Thyroid gland (tissue), 4 donors: ENCODE measurements around the gene GALNT18. TPM values are rescaled to one million over a fixed set of nuclear protein-coding genes. Genes with fewer than 3 reads are reported as not detected.
A peak's percentile ranks its signal among the peaks of the same experiment; 100 is the strongest.

Experiments used
- DNase-seq, 2 donors: peaks; one replicate each; pipeline ENCODE4 v3.0.0-alpha.2; 2019
- H3K27ac ChIP-seq, 3 donors: fragments of 200-600 bp; sonication (generic); 1 replicate in 2 of 3; 2 replicates in 1 of 3; pipeline ENCODE4 v1.5.1; 2016 to 2019; ENCODE audit warnings: mild to moderate bottlenecking in 1 of 3, moderate library complexity in 1 of 3
- H3K27me3 ChIP-seq: fragments of 200-600 bp; sonication (generic); one replicate; pipeline ENCODE4 v1.5.1; 2019
- H3K36me3 ChIP-seq, 2 donors: fragments of 200-600 bp; sonication (generic); one replicate each; pipeline ENCODE4 v1.5.1; 2016 to 2019
- H3K4me1 ChIP-seq, 2 donors: fragments of 200-600 bp; sonication (generic); one replicate each; pipeline ENCODE4 v1.5.1; 2017 to 2019
- H3K4me3 ChIP-seq, 3 donors: fragments of 200-600 bp; sonication (generic); replicated peaks in 1 of 3; 1 replicate in 2 of 3; 2 replicates in 1 of 3; pipeline ENCODE4 v1.5.1; 2016; ENCODE audit warnings: mild to moderate bottlenecking in 1 of 3
- H3K9me3 ChIP-seq: fragments of 200-600 bp; sonication (generic); one replicate; pipeline ENCODE4 v1.5.1; 2017
- POLR2A ChIP-seq, 2 donors: fragments of 450-650 bp; IDR thresholded peaks; one replicate each; pipeline ENCODE4 v1.6.1; 2017; ENCODE audit warnings: antibody characterized with exemption in 2 of 2, mild to moderate bottlenecking in 2 of 2, moderate library complexity in 1 of 2
- WGBS, 2 donors: methylation state at CpG; one replicate each; pipeline ENCODE4 v1.1.5; 2017; 5-methylcytosine and 5-hydroxymethylcytosine counted together
- intact Hi-C: fragments of 100-400 bp; cut with DNase I; formaldehyde crosslinking; loops from one replicate; pipeline ENCODE4 v1.15.1; 2023
- total RNA-seq, 4 donors: library from RNA; depleted of rRNA; stranded (reverse); fragments of >200 nt; gene quantifications; one replicate each; pipeline ENCODE4 v1.2.3, GENCODE V29; 2016
- TF ChIP-seq, protein P1 (sequence below), 6 experiments: fragments of 200-600 bp in 3 of 6; fragments of 450-650 bp in 3 of 6; sonication (generic) in 3 of 6; IDR thresholded peaks; one replicate each; pipeline ENCODE4 v1.5.1; 2016 to 2019; ENCODE audit warnings: antibody characterized with exemption in 6 of 6, mild to moderate bottlenecking in 2 of 6, inconsistent platforms in 1 of 6, moderate library complexity in 1 of 6

Gene GALNT18
- total RNA-seq, 4 donors from 2014 or later = 60.7 to 93.8 (median 87.5) TPM

DNA sequence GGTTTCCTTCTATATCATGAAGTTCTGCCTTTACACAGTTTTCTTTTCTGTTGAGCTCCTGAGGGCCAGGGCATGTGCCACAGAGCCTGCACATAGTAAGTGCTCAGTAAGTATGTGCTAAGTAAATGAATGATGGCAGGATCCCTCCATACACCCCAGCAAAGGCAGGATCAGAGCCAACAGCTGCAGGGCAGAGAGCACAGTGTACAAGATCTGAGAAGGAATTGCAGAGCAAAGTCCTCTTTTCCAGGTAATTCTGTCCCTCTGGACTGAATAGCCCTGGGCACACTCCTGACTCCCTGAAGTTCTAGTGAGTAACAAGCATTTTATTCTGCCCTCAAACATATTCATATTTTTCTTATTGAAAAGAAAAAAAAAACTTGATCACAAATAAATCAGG lies 117.7 kb downstream of the GALNT18 start:
- Histone ChIP-seq H3K27me3 (no peaks in the 10 kb centered on the region), H3K27ac (no peak overlapping the region), H3K9me3 (no peaks in the 10 kb centered on the region), H3K36me3 (no peaks in the 10 kb centered on the region), H3K4me1 (peaks cover 15 to 29% of the 10 kb centered on the region in 2 donors), H3K4me3 (no peak overlapping the region)
- intact Hi-C loops = no loop called here
- TF ChIP-seq, protein P1, sequence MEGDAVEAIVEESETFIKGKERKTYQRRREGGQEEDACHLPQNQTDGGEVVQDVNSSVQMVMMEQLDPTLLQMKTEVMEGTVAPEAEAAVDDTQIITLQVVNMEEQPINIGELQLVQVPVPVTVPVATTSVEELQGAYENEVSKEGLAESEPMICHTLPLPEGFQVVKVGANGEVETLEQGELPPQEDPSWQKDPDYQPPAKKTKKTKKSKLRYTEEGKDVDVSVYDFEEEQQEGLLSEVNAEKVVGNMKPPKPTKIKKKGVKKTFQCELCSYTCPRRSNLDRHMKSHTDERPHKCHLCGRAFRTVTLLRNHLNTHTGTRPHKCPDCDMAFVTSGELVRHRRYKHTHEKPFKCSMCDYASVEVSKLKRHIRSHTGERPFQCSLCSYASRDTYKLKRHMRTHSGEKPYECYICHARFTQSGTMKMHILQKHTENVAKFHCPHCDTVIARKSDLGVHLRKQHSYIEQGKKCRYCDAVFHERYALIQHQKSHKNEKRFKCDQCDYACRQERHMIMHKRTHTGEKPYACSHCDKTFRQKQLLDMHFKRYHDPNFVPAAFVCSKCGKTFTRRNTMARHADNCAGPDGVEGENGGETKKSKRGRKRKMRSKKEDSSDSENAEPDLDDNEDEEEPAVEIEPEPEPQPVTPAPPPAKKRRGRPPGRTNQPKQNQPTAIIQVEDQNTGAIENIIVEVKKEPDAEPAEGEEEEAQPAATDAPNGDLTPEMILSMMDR (IDR thresholded peaks at IDR 0.05) = no peak
- no peak for TF ChIP-seq POLR2A (IDR thresholded peaks at IDR 0.05)
- DNase-seq = no peak

DNA sequence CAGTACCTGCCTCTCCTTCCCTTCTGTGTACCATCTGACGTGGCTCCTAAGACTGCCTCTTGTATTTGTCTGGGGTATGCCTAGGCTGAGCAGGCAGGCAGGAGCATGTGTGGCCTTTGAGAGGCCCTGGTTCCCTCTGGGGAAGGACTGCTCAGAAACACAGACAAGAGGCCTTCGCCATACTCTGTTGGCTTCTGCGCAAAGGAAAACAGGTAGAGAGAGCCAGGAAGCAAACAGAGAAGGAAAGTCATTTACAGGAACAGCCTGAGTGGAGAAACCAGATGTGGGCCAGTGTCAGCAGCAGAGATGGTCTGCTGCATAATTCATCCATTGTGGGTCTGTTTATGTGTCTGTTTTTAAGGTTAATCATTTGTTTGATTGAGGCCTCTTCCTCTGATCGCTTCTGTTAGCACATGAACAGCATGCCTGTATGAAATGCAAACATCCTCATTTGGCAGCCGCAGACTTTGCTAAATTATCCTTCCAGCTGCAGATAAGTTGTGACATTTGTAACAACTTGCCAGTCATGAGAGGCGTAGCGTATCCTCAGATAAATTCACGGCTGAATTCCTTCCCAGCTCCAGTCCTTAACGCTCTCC lies 119.4 kb downstream of the GALNT18 start:
- TF ChIP-seq, protein P1 (IDR thresholded peaks at IDR 0.05) = no peak
- no peak for TF ChIP-seq POLR2A (IDR thresholded peaks at IDR 0.05)
- WGBS, 2 donors = 42 to 46% methylated on average over 9 of the region's 9 CpGs
- H3K27ac ChIP-seq = peak overlapping the region; percentile 5 to 66 (median 61)

DNA sequence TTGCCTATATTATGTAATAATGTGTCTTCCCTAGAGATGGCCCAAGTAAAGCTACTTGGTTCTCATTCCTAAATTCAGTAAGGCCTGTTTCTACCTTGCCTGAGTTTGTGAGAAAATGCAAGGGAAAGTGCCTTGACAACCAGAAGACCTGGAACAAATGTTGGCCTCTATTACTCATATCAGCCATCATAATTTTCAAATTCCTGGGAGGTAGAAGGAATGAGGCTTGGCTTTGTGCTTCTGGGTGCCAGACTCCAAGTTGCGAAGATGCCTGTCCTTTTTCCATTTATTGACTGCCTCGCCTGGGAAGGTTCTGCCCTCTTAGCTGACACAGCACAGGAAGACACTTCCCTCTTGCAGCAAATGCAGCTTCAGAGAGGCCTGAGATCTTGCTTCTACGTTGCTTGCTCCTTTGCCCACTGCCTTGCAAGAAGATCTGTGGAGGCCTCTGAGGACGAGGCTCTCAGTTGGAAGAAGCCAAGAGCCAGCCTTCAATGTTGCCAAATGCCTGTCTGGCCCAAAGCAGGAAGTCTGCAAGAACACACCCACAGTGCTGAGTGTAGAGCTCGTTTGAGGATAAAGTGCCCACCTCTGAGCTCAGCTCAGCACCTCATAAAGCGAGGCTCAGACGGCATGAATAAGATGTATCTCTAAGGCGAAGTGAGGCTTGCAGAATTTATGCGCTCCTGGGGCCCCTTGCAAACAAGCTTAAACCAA lies 120.1 kb downstream of the GALNT18 start:
- Histone ChIP-seq H3K27ac (peak overlapping the region; percentile 5 to 66 (median 61)), H3K4me3 (no peak overlapping the region), H3K4me1 (peaks cover 28 to 43% of the 10 kb centered on the region in 2 donors), H3K36me3 (no peaks in the 10 kb centered on the region), H3K9me3 (no peaks in the 10 kb centered on the region), H3K27me3 (no peaks in the 10 kb centered on the region)
- no peak for TF ChIP-seq POLR2A (IDR thresholded peaks at IDR 0.05)
- TF ChIP-seq, protein P1 (IDR thresholded peaks at IDR 0.05) = no peak
- WGBS, 2 donors = 56 to 69% methylated on average over 9 of the region's 9 CpGs
- intact Hi-C loops = no loop called here
- DNase-seq = peak in 1 of 2 donors; percentile 16

More for the DNA sequence above, 119.4 kb downstream of the GALNT18 start:
- Histone ChIP-seq H3K27me3 (no peaks in the 10 kb centered on the region), H3K36me3 (no peaks in the 10 kb centered on the region), H3K4me3 (no peak overlapping the region), H3K4me1 (peaks cover 28 to 43% of the 10 kb centered on the region in 2 donors), H3K9me3 (no peaks in the 10 kb centered on the region)
- intact Hi-C loops = no loop called here
- peak; percentile 60 to 69 for DNase-seq

DNA sequence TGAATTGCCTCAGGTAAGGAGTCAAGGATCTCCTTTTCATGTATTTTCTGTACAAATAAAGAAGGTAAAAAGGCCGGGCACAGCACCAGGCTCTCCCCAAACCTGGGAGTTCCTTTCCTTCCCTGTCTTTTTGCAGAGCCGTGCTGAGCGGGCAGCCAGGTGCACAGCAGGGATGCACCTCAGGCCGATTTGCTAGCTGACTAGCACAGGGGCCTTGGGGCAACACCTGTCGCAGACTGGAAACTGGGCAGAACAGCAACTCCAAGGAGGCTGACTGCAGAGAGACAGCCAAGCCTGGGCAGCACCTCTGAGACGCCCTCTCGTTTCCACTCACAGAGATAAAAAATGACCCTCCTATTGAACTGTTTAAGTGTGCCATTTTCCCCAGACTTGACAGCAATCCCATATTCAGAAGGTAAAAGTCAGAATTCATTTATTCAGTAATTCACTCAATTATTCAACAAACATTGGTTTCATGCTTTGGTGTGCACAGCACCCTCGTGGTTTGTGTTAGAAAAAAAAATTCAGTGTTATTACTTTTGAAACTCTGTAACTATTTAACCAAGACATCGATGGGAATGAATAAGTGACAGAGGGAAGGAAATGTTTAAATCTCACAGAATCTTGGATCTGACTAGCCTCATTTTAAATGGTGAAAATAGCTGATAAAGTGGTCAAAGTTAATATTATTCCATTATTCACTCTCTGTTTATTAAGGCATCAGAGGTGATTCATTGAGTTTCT lies 120.9 kb downstream of the GALNT18 start:
- intact Hi-C loops = no loop called here
- 80 to 87% methylated on average over 9 of the region's 9 CpGs for WGBS, 2 donors
- Histone ChIP-seq H3K27ac (peak overlapping the region in 2 of 3 donors; percentile 61 to 66), H3K4me1 (peaks cover 28 to 43% of the 10 kb centered on the region in 2 donors), H3K27me3 (no peaks in the 10 kb centered on the region), H3K36me3 (no peaks in the 10 kb centered on the region), H3K9me3 (no peaks in the 10 kb centered on the region), H3K4me3 (no peak overlapping the region)
- TF ChIP-seq, protein P1 (IDR thresholded peaks at IDR 0.05) = no peak
- TF ChIP-seq POLR2A (IDR thresholded peaks at IDR 0.05) = no peak
- no peak for DNase-seq
